C4-2B (cell line): ENCODE data around the gene CALML4.

Experiments
- CTCF ChIP-seq: fragments of 450-650 bp; conservative IDR thresholded peaks from 2 replicates; pipeline ENCODE4 v1.5.1; 2017; ENCODE audit warnings: mild to moderate bottlenecking
- ZFX ChIP-seq: fragments of 450-650 bp; IDR thresholded peaks from 2 replicates; pipeline ENCODE4 v1.6.1; 2017

- TF ChIP-seq CTCF, result no peak
- TF ChIP-seq ZFX, result no peak; the same call in 1 of the 2 replicates
Measured at GRCh38 chr15:68228143-68228970, 23.2 kb upstream of the CALML4 start.
